ENCODE results near the gene MARCHF7. TPM values are rescaled to one million over a fixed set of nuclear protein-coding genes. Genes with fewer than 3 reads are reported as not detected.
"Not testable (repeated sequence)": the region's sequence is repeated elsewhere in the genome, so short reads cannot be mapped to it uniquely, and the experiment has no call there.

Gene MARCHF7
- polyA plus RNA-seq, 1 experiment, result 24.5 TPM

- DNase-seq (ENCODE audit: low read depth), result no peak
- ChIA-PET POLR2A (no interaction called here), CTCF (interaction anchor here (0.5 kb wide), 1 partner anchor 285 kb away, joined by 3 read pairs; no protein-coding TSS in a partner anchor)
- Histone ChIP-seq H3K27me3 (ENCODE audit: control insufficient read depth, insufficient read depth, low read length) (no peaks in the 10 kb centered on the region), H3K36me3 (ENCODE audit: control insufficient read depth, insufficient read depth, low read length) (peaks cover 6% of the 10 kb centered on the region), H3K4me3 (ENCODE audit: low read depth, low read length) (peak overlapping the region; percentile 87)
- TF ChIP-seq CTCF (IDR thresholded peaks at IDR 0.05; ENCODE audit: insufficient read depth, low read depth, low read length), result no peak
Measured at GRCh38 chr2:159712929-159713420, 669 bp downstream of the MARCHF7 start.

- ChIA-PET CTCF (no interaction called here), POLR2A (interaction anchor here (0.6 kb wide), 1 partner anchor 36 kb away, joined by 4 read pairs; no protein-coding TSS in a partner anchor)
- Histone ChIP-seq H3K27me3 (ENCODE audit: control insufficient read depth, insufficient read depth, low read length) (no peaks in the 10 kb centered on the region), H3K4me3 (ENCODE audit: low read depth, low read length) (peak overlapping the region; percentile 87), H3K36me3 (ENCODE audit: control insufficient read depth, insufficient read depth, low read length) (peaks cover 6% of the 10 kb centered on the region)
- TF ChIP-seq CTCF (IDR thresholded peaks at IDR 0.05; ENCODE audit: insufficient read depth, low read depth, low read length), result no peak
- DNase-seq (ENCODE audit: low read depth), result no peak
Measured at GRCh38 chr2:159713631-159714246, 1.4 kb downstream of the MARCHF7 start.

- peaks cover 10% of the 10 kb centered on the region for H3K36me3 ChIP-seq (ENCODE audit: control insufficient read depth, insufficient read depth, low read length)
- CTCF ChIA-PET, result interaction anchor here (0.7 kb wide), 1 partner anchor 10 kb away, joined by 3 read pairs; no protein-coding TSS in a partner anchor
- peak overlapping the region; percentile 87; the same call in 1 of the 2 replicates for H3K4me3 ChIP-seq (ENCODE audit: low read depth, low read length)
- POLR2A ChIA-PET, result interaction anchor here (0.6 kb wide), 1 partner anchor 37 kb away, joined by 4 read pairs; no protein-coding TSS in a partner anchor
- DNase-seq (ENCODE audit: low read depth), result no peak
- TF ChIP-seq CTCF (IDR thresholded peaks at IDR 0.05; ENCODE audit: insufficient read depth, low read depth, low read length), result no peak
- no peaks in the 10 kb centered on the region for H3K27me3 ChIP-seq (ENCODE audit: control insufficient read depth, insufficient read depth, low read length)
Measured at GRCh38 chr2:159714247-159714930, 2.1 kb downstream of the MARCHF7 start.

- Histone ChIP-seq H3K36me3 (ENCODE audit: control insufficient read depth, insufficient read depth, low read length) (peaks cover 12% of the 10 kb centered on the region), H3K27me3 (ENCODE audit: control insufficient read depth, insufficient read depth, low read length) (no peaks in the 10 kb centered on the region), H3K4me3 (ENCODE audit: low read depth, low read length) (no peak overlapping the region)
- no peak for DNase-seq (ENCODE audit: low read depth)
- CTCF ChIA-PET, result interaction anchor here (0.7 kb wide), 1 partner anchor 11 kb away, joined by 3 read pairs; no protein-coding TSS in a partner anchor
- no peak for TF ChIP-seq CTCF (IDR thresholded peaks at IDR 0.05; ENCODE audit: insufficient read depth, low read depth, low read length)
- POLR2A ChIA-PET, result no interaction called here
Measured at GRCh38 chr2:159715451-159715850, 3.1 kb downstream of the MARCHF7 start.

GRCh38 chr2:159716409-159716808, 4.1 kb downstream of the MARCHF7 start:
- CTCF ChIA-PET; POLR2A ChIA-PET; H3K4me3 ChIP-seq (ENCODE audit: low read depth, low read length); H3K27me3 ChIP-seq (ENCODE audit: control insufficient read depth, insufficient read depth, low read length); DNase-seq (ENCODE audit: low read depth): not testable (repeated sequence)
- peaks cover 12% of the 10 kb centered on the region for H3K36me3 ChIP-seq (ENCODE audit: control insufficient read depth, insufficient read depth, low read length)
